Measurements from ENCODE around the gene PLSCR5.

PLSCR5 gene

DNA sequence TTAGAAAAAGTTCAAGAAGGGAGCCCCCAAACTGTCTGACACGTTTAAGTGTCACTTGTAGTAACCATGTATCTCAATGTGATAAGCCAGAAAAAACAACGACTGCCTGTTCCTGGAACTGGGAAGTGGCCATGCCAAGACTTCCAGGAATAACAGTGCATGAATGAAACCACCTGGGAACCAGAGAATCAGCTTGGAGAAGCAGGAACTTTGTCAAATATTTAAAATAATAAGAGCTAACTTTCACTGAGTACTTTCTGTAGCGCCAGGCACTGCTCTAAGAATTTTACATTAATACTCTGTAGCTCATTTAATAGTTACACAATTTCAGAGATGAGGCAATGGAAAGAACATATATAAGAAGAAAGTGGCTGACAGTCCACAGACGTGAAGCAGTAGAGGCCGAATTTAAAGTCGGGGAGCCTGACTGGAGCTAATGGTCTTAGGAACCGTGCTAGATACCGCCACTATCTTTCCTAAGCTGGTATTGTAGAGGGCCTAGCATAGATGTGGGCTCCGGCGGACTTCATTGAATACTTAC lies 61.6 kb downstream of the PLSCR5 start:
- DNase-seq: no peak

GRCh38 chr3:146542978-146543377 lies 62.2 kb downstream of the PLSCR5 start:
- DNase-seq: no peak

DNA sequence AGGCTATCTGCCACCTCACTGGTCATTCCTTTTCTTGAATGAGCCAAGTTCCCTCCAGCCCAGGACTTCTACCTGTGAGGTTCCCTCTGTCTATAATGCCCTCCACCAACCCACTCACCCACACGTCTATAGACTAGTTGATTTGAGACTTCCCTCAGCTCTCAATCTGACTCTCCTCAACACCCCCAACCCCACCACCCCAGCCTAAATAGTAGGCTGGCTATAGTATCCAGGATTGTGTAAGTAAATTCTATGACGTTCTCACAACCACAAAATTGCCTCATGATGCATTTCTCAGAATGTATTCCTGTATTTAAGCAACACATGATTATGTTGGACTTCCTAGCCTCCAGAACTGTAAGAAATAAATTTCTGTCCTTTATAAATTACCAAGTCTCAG lies 63.0 kb downstream of the PLSCR5 start:
- no peak for DNase-seq

DNA sequence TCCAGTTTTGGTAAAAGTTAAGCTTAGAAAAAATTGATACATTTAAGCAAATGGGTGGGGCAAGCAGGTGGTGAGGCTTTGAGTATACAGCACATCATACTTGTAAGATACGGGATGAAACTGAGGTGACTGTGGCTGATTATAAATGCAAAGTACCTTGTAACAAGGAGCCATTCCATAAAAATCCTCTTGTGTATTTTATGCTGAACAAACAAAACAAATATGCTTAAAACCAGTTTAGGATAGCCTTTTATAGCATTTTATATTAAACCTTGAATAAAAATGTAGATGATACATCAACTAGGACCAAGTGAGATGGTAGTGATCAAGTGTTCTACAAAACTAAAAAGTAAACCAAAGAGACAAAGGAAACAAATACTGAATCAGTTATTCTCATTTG lies 64.2 kb downstream of the PLSCR5 start:
- DNase-seq: no peak

DNA sequence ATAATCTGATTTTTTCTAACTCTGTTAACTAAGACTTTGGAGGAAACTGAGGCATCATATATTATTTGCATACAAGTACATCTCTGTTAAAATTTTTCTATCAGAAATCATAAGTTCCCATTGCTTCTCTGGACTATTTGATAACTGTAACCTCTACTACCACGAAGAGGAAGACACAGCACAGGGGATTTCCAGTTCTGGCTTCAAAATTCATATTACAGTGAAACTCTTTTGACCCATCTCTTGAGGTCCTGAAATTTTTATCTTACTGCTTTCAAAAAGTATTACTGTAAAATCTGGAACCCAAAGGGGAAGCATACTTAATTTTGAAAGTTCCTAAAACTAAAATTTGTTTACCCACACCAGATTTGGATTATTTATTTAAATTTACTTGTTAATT lies 64.9 kb downstream of the PLSCR5 start:
- DNase-seq: no peak

- no peak for DNase-seq
These were observed 65.8 kb downstream of the PLSCR5 start for GRCh38 chr3:146539315-146539714.

GRCh38 chr3:146537603-146538002 lies 67.5 kb downstream of the PLSCR5 start:
- no peak for DNase-seq

GRCh38 chr3:146536681-146537080 lies 68.5 kb downstream of the PLSCR5 start:
- no peak for DNase-seq

Data from NCI-H1105 (cell line).